ENCODE results near the gene SLC16A6.

The SLC16A6 gene

GRCh38 chr17:68302066-68302564 is 11.2 kb upstream of the SLC16A6 start:
- DNase-seq (ENCODE audit: low read depth), result no peak
- no peak for TF ChIP-seq CTCF (IDR thresholded peaks at IDR 0.05; ENCODE audit: insufficient read depth, low read depth, low read length, missing control alignments)
- no peak overlapping the region for H3K4me3 ChIP-seq (ENCODE audit: low read depth, low read length)

DNA sequence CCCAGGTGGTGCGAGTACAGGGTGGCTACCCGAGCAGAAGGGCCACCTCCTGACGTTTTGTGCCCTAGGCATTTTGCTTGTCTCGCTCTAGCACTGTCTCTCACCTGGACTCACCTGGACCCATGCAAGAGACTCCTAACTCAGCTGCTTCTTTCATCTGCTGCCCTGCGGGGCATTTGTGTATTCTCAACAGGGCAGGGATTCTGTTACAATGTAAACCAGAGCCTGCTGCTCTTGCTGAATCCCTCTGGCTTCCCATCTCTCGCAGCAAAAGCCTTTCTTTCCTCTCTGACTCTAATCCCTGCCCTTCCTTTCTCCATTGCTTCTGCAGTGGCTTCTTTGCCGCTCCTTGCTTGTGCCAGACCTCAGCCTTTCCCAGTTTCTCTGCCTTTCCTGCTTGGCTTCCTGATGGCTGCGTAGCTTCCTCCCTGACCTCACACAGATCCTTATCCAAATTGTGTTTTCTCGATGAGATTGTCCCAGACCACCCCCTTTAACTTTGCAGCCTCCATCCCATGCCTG is 10.6 kb upstream of the SLC16A6 start:
- DNase-seq (ENCODE audit: low read depth), result no peak
- no peak for TF ChIP-seq CTCF (IDR thresholded peaks at IDR 0.05; ENCODE audit: insufficient read depth, low read depth, low read length, missing control alignments)
- no peak overlapping the region for H3K4me3 ChIP-seq (ENCODE audit: low read depth, low read length)

DNA sequence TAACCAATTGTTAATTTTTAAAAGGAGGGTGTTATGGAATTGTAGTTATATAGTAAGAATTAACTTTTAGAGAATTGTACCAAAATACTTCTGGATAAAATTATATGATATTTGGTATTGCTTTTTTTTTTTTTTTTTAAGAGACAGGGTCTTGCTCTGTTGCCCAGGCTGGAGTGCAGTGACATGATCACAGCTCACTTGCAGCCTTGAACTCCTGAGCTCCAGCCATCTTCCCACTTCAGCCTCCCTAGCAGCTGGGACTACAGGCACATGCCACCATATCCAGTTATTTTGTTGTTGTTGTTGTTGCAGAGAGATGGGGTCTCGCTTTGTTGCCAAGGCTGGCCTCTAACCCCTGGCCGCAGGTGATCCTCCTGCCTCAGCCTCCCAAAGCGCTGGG is 8.9 kb upstream of the SLC16A6 start:
- no peak for DNase-seq (ENCODE audit: low read depth)
- H3K4me3 ChIP-seq (ENCODE audit: low read depth, low read length), result no peak overlapping the region
- no peak for TF ChIP-seq CTCF (IDR thresholded peaks at IDR 0.05; ENCODE audit: insufficient read depth, low read depth, low read length, missing control alignments)

GRCh38 chr17:68298601-68299000 is 7.7 kb upstream of the SLC16A6 start:
- TF ChIP-seq CTCF (IDR thresholded peaks at IDR 0.05; ENCODE audit: insufficient read depth, low read depth, low read length, missing control alignments), result no peak
- no peak overlapping the region for H3K4me3 ChIP-seq (ENCODE audit: low read depth, low read length)
- DNase-seq (ENCODE audit: low read depth), result no peak

DNA sequence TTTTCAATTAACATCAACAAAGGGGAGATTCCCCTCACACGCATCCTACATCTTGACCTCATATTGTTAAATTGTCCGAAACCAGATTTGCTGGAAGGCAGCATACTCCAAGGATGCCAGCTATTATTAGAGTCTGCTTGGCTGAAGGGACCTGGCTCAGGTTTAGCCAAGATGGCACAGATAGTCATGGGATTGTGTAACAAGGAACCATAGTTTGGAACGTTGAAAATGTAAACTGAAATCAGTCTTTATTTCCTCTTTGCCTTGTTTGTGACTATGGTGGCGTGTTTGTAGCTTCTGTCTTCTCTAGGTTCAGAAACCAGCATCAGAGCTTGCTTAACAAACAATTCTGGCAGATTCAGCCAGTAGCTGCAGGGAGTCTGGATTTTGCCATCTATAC is 6.3 kb upstream of the SLC16A6 start:
- H3K4me3 ChIP-seq (ENCODE audit: low read depth, low read length), result no peak overlapping the region
- TF ChIP-seq CTCF (IDR thresholded peaks at IDR 0.05; ENCODE audit: insufficient read depth, low read depth, low read length, missing control alignments), result no peak
- DNase-seq (ENCODE audit: low read depth), result no peak

GRCh38 chr17:68296217-68297191 is 5.6 kb upstream of the SLC16A6 start:
- no peak overlapping the region for H3K4me3 ChIP-seq (ENCODE audit: low read depth, low read length)
- DNase-seq (ENCODE audit: low read depth), result no peak
- TF ChIP-seq CTCF (IDR thresholded peaks at IDR 0.05; ENCODE audit: insufficient read depth, low read depth, low read length, missing control alignments), result no peak

Measured in GM12865 (cell line).